PFSK-1 (cell line): Measurements from ENCODE around the gene CYP8B1.

ENCODE experiments used
- POLR2AphosphoS5 ChIP-seq: IDR thresholded peaks from 2 replicates; pipeline ENCODE4 v1.6.1; 2012; ENCODE audit warnings: low read depth, mild to moderate bottlenecking, control low read depth, low read length, moderate library complexity
- SIN3A ChIP-seq: IDR thresholded peaks from 2 replicates; pipeline ENCODE4 v1.6.1; 2012; ENCODE audit warnings: mild to moderate bottlenecking, low read length, moderate library complexity, borderline replicate concordance; ENCODE audit not compliant: insufficient read depth
- TF ChIP-seq, protein P1 (sequence below), 2 experiments: IDR thresholded peaks; 2 replicates each; pipeline versions ENCODE4 v1.6.1 to v1.8.0; 2011 to 2012; ENCODE audit warnings: low read depth in 2 of 2, low read length in 2 of 2, control low read depth in 1 of 2, inconsistent platforms in 1 of 2, mild to moderate bottlenecking in 1 of 2, moderate library complexity in 1 of 2; ENCODE audit not compliant: insufficient read depth in 1 of 2

- TF ChIP-seq POLR2AphosphoS5 (no peak), SIN3A (no peak)
- TF ChIP-seq, protein P1, sequence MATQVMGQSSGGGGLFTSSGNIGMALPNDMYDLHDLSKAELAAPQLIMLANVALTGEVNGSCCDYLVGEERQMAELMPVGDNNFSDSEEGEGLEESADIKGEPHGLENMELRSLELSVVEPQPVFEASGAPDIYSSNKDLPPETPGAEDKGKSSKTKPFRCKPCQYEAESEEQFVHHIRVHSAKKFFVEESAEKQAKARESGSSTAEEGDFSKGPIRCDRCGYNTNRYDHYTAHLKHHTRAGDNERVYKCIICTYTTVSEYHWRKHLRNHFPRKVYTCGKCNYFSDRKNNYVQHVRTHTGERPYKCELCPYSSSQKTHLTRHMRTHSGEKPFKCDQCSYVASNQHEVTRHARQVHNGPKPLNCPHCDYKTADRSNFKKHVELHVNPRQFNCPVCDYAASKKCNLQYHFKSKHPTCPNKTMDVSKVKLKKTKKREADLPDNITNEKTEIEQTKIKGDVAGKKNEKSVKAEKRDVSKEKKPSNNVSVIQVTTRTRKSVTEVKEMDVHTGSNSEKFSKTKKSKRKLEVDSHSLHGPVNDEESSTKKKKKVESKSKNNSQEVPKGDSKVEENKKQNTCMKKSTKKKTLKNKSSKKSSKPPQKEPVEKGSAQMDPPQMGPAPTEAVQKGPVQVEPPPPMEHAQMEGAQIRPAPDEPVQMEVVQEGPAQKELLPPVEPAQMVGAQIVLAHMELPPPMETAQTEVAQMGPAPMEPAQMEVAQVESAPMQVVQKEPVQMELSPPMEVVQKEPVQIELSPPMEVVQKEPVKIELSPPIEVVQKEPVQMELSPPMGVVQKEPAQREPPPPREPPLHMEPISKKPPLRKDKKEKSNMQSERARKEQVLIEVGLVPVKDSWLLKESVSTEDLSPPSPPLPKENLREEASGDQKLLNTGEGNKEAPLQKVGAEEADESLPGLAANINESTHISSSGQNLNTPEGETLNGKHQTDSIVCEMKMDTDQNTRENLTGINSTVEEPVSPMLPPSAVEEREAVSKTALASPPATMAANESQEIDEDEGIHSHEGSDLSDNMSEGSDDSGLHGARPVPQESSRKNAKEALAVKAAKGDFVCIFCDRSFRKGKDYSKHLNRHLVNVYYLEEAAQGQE (IDR thresholded peaks at IDR 0.05; ENCODE audit: insufficient read depth in 1 of 2, low read depth in 2 of 2, low read length in 2 of 2): no peak
Observed at GRCh38 chr3:42872718-42873117, 3.0 kb downstream of the CYP8B1 start.
